HL-60 (cell line): ENCODE data around the gene SRR.

Experiments used
- DNase-seq, 2 experiments: peaks; one replicate each; pipeline ENCODE4 v3.0.0-alpha.2; 2010 to 2020; ENCODE audit warnings: low read depth in 1 of 2, low spot score in 1 of 2
- H3K27ac ChIP-seq: fragments of 250-450 bp; sonication (Bioruptor Pico); replicated peaks from 2 replicates; pipeline ENCODE4 v1.5.1; 2020; ENCODE audit warnings: mild to moderate bottlenecking, moderate library complexity
- H3K27me3 ChIP-seq: fragments of 250-450 bp; sonication (Bioruptor Pico); 2 replicates; pipeline ENCODE4 v1.5.1; 2021; ENCODE audit warnings: mild to moderate bottlenecking, moderate library complexity; ENCODE audit not compliant: insufficient read depth, poor library complexity, severe bottlenecking
- H3K4me3 ChIP-seq: replicated peaks from 2 replicates; pipeline ENCODE4 v1.5.1; 2011; ENCODE audit warnings: mild to moderate bottlenecking, control low read depth, low read length; ENCODE audit not compliant: insufficient read depth
- CTCF ChIP-seq: IDR thresholded peaks from one replicate; pipeline ENCODE4 v1.5.1; 2011; ENCODE audit warnings: low read length, control low read depth, inconsistent platforms; ENCODE audit not compliant: insufficient read depth
- GABPA ChIP-seq: IDR thresholded peaks from 2 replicates; pipeline ENCODE4 v1.6.1; 2012; ENCODE audit warnings: low read depth
- POLR2AphosphoS5 ChIP-seq: IDR thresholded peaks from 2 replicates; pipeline ENCODE4 v1.6.1; 2012; ENCODE audit warnings: low read depth
- SPI1 ChIP-seq: IDR thresholded peaks from 2 replicates; pipeline ENCODE4 v1.6.1; 2012; ENCODE audit warnings: low read depth, mild to moderate bottlenecking, borderline replicate concordance
- TF ChIP-seq, protein P1 (sequence below): IDR thresholded peaks from 2 replicates; pipeline ENCODE4 v1.6.1; 2012; ENCODE audit warnings: low read depth; ENCODE audit not compliant: insufficient replicate concordance

The SRR gene

DNA sequence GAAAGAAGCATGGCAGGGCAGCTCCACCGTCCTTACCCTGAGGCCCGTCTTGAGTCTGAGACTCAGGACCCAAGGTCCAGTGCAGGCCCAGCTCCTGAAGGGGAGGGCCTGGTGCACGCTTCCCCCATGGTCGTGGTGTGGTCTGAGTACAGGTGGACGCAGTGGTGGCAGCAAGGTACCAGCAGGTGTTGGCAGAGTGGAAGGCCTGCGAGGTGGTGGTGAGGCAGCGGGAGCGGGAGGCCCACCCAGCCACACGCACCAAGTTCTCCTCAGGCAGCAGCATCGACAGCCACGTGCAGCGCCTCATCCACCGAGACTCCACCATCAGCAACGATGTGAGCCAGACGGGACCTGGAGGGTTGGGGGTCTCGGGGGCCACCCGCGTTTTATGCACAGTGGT is 69.4 kb downstream of the SRR start:
- no peak overlapping the region for H3K4me3 ChIP-seq
- no peak overlapping the region for H3K27ac ChIP-seq
- TF ChIP-seq POLR2AphosphoS5 (no peak), SPI1 (no peak), GABPA (no peak), CTCF (no peak)
- TF ChIP-seq, protein P1, sequence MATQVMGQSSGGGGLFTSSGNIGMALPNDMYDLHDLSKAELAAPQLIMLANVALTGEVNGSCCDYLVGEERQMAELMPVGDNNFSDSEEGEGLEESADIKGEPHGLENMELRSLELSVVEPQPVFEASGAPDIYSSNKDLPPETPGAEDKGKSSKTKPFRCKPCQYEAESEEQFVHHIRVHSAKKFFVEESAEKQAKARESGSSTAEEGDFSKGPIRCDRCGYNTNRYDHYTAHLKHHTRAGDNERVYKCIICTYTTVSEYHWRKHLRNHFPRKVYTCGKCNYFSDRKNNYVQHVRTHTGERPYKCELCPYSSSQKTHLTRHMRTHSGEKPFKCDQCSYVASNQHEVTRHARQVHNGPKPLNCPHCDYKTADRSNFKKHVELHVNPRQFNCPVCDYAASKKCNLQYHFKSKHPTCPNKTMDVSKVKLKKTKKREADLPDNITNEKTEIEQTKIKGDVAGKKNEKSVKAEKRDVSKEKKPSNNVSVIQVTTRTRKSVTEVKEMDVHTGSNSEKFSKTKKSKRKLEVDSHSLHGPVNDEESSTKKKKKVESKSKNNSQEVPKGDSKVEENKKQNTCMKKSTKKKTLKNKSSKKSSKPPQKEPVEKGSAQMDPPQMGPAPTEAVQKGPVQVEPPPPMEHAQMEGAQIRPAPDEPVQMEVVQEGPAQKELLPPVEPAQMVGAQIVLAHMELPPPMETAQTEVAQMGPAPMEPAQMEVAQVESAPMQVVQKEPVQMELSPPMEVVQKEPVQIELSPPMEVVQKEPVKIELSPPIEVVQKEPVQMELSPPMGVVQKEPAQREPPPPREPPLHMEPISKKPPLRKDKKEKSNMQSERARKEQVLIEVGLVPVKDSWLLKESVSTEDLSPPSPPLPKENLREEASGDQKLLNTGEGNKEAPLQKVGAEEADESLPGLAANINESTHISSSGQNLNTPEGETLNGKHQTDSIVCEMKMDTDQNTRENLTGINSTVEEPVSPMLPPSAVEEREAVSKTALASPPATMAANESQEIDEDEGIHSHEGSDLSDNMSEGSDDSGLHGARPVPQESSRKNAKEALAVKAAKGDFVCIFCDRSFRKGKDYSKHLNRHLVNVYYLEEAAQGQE = no peak
- H3K27me3 ChIP-seq = no peaks in the 10 kb centered on the region
- no peak for DNase-seq
